EH (cell line): ENCODE data around the gene KLF4.
A peak's percentile ranks its signal among the peaks of the same experiment; 100 is the strongest.
"Not testable (repeated sequence)": the region's sequence is repeated elsewhere in the genome, so short reads cannot be mapped to it uniquely, and the experiment has no call there.

ENCODE experiments used
- DNase-seq: peaks from one replicate; pipeline ENCODE4 v3.0.0-alpha.2; 2015; ENCODE audit warnings: low read depth

KLF4 gene

DNA sequence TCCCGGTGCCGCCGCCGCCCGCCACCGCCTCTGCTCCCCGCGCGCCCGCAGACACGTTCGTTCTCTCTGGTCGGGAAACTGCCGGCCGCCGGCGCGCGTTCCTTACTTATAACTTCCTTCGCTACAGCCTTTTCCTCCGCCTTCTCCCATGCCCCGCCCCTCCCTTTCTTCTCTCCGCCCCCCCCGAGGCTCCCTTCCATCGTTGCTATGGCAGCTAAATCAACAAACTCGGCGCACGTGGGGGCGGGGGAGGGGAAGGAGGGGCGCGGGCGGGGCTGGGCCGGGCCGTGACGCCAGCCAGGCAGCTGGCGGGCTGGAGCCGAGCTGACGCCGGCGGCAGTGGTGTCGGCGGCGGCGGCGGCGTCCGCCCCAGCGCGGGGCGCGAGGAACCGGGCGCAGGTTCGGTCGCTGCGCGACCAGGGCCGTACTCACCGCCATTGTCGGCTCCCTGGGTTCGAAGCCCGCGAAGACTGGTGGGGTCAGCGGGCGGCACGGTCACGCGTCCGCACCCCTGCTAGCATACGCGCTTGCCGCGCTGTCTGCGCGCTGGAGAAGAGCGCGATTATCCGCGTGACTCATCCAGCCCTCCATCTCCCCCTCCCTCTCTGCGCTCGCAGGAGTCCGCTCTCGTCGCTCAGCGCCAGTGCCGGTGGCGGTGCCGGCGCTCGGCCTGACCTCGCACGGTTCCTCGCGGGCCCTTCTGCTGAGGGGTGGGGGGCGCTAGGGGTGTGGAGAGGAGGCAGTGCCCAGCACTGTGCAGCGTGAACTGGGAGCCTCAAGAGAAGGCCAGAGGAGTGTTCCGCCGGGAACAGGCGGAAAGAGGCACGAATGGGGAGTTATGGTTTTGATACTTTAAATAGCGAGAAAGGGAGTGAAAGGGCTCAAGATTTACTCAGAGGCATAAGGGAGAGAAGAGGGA, at the start of gene KLF4:
TSS of gene KLF4 (minus strand) at position 83 of the 919 bp plus-strand sequence. CDS start 597 bp downstream, outside the sequence.
- peak; percentile 94 for DNase-seq

DNA sequence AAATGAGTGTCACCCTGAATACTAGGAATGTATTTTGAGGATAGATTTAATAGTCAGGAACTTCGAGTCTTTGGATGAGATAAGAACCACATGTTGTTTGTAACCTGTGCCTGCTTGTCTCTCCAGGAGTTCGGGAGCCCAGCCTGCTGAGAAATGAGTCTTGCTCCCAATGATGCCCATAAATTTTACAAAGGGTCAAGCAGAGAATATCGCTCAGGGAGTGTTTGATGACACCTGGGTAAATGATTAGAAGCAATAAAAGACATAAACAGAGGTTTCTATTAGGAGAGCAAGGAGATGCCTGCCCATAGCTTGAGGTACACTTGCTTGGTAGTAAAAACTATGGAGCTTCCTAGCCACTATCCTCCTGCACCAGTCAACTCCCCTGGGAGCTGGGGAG, 46.9 kb upstream of the KLF4 start:
- DNase-seq = no peak

DNA sequence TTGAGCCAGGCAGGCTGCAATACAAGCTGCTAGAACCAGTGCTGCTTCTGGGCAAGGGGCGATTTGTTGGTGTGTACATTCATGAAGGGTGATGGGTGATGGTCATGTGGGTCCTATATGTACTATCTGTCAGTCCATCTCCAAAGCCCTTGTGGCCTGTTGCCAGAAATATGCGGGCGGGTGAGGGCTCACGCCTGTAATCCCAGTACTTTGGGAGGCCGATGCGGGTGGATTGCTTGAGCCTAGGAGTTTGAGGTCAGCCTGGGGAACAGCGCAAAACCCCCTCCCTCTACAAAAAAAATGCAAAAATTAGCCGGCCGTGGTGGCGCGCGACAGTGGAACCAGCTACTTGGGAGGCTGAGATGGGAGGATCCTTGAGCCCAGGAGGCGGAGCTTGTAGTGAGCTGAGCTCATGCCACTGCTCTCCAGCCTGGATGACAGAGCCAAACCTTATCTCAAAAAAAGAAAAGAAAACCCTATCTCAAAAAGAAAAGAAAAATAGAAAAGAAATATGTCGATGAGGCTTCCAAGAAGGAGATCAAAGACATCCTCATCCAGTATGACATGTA, 45.0 kb upstream of the KLF4 start:
- no peak for DNase-seq

DNA sequence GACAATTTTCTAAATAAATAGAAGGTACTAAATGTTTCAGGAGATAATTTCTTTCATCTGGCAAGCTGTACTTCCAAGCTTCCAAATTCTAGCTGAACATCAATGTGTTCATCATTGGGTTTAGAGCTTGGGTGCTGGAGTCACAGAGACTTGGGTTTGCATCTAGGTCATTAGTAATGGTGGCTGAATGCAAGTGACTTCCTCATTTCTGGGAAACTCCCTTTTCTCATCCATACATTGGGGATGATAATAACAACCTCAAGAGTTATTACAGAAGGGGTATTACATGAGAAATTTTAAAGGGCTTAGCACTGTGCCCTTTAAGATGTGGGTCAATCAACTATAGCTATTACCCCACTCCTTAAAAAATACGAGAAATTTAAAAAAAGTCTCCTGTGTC, 41.1 kb upstream of the KLF4 start:
- DNase-seq = no peak

DNA sequence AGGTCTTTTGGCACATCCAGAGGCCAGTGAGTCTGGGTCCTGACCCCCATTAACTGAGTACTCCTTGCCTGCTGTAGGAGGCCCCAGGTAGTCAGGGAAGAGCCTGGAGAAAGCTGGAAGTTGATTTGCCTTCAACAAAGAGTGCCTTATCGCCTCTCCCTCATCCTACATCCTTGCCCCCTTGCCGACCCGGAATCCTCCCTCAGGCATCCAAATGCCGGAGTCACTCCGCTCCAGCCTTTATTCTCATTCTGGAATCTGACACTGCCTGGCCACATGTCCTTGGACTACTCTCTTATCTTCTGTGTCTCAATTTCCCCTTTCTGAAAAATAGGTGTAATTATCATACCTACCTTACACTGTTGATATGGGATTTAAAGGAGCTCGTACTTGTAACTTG, 39.1 kb upstream of the KLF4 start:
- no peak for DNase-seq

DNA sequence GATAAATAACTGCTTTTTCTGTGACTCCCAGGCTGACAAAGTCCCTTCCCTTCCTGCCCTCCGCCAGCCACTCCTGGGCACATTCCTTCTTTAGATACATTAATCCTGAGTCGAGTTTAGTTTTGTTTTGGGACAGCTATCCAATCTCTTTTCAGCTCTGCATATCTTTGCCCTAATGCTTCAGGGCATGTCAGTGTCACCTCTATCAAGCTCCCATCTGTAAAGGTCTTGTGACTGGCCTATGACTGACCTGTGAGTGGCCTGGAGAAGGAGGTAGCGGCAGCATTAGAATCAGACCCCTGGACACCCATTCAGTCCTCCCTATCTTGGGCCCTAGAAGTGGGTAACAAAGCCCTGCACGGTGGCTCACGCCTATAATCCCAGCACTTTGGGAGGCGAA, 34.0 kb upstream of the KLF4 start:
- no peak for DNase-seq

DNA sequence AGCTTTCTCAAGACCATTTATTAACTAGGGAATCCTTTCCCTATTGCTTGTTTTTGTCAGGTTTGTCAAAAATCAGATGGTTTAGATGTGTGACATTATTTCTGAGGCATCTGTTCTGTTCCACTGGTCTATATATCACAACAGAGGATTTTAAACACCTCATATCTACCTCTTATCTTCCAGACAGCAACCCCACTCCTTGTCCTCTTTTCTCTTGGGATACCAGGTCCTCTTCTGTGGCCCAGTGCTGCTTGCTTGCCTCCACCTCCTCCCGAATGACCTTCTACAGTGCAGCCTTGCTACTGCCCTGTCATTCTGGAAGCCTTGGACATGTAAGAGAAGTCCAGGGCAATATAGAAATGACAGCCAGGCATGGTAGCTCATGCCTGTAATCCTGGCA, 30.6 kb upstream of the KLF4 start:
- DNase-seq = no peak

DNA sequence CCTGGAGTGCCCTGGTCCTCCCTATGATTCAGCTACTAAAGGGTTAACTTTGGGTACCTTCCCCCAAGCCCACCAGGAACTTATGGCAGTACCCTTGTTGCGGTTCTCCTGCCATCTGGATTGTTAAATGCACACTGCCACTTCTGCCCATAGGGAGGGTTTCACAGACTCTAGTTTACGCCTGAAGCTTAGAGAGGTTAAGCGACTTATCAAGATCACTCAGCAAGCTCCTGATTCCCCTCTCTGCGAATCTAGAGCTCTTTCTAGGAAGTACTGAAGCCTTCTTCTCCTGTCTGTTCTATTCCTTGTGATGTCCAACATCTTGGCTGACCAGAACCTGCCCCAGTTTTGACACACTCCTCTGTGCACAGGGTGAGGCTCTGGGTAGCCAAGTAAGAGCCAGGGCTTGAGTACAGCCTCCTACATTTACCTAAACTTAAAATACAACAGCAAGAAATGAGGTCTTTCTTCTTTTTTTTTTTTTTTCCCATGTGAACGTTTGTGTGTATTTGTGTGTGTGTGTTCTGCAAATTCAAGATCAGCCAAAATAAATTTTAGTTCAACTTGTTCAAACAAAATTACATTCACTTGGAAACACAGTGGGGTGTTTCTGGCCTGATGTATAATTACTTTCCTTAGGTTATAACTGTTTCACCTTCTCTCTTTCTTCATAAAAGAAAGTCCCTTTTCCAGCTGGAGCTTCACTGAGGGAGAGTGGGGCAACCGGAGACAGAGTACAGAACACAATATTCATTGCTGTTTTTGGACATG, 28.7 kb upstream of the KLF4 start:
- DNase-seq = no peak

DNA sequence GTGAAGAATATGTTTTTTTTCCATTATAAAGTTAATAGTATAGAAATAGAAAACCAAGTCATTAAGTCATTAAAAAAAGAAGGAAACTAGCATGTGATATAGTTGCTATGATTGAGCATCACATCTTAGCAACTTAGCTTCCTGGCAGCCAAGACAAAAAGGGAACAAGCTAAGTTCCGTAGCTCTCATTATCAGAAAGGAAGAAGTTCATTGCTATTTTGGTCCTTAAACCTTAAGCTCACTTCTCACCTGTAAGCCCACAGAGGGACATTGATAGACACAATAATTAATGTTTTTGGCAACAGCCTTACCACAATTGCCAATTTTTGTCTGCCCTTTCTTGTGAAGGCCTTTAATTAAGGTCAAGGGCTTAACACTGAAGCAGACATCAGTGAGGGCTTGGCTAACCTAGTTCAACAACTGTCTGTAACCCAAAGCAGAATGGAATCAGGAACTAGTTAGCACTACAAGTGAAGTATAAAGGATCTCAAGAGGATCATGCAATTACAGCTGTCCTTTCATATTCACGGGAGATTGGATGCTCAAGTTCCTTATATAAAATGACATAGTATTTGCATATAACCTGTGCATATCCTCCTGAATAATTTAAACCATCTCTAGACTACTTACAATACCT, 24.0 kb upstream of the KLF4 start:
- DNase-seq = no peak

DNA sequence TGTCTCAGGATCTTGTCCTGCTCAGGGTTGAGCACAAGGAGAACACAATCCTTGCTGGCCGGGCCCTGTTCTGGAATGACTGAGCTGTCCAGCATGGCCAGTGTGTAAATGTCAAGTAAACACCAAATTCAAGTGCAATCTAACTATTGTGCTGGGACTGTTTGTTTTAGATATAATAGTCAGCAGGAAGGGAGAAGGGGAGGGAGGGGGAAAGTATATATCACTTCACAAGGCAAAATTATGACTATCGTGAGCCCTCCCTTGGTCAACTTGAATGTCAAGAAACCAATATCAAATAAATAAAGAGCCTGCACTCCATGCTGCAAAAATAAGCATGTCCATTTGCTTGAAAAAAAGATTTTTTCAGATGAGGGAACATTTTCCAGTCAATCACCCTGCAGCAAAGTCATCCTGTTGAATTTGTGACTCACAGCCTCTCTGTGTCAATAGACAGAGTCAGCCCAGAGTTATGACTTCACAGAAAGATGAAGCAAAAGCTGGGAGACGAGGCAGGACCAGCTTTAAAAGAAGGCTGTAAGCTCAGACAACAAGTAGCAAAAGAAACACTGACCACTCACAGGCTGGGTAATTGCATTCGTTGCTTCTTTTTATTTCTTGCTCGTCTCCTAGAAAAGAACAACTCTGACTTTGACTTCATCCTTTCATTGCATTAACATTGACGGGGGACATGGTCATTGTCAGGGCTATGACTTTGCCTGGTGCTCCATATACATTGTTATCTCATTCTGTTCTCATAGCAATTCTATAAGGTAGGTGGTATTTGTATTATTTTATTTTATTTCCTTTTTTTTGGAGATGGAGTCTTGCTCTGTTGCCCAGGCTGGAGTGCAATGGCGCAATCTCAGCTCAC, 15.3 kb upstream of the KLF4 start:
- DNase-seq = peak; percentile 89

DNA sequence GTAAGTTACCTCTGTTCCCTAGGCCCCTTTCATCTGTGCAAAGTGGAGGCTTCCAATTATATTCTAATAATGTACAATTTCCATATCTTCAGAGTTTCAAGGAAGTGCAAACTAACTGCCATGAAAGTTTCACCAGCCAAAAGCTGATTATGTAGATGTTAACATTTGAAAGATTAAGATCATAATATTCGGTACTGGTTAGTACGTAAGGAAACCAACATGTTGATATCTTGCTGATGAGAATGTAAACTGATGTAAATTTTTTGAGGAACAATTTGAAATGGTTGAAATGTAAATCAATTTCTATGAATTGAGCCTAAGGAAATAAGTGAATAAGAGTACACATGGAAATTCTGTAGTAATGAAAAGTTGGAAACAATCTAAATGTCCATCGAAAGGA, 12.9 kb upstream of the KLF4 start:
- no peak for DNase-seq

DNA sequence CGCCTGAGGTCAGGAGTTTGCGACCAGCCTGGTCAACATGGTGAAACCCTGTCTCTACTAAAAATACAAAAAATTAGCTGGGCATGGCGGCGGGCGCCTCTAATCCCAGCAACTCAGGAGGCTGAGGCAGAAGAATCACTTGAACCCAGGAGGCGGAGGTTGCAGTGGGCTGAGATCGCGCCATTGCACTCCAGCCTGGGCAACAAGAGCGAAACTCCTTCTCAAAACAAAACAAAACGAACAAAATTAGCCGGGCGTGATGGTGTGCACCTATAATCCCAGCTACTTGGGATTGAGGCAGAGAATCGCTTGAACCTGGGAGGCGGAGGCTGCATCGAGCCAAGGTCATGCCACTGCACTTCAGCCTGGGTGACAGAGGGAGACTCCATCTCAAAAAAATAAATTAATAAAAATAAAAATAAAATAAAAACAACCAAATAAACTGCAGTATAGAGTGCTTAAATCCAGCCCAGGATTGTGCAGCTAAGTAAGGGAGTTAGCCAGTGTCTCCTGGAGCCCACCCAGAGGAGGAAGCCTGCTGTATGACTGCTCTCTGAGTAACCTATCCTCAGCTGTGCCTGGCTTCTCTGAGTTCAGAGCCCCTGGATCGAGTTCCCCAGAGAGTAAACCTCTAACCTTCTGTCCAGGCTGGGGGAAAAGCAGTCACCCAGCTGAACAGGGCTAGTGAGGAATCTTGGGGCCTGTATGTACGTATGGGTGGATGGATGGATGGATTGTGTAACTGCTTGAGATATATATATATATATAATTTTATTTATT, 11.0 kb upstream of the KLF4 start:
- DNase-seq = not testable (repeated sequence)

DNA sequence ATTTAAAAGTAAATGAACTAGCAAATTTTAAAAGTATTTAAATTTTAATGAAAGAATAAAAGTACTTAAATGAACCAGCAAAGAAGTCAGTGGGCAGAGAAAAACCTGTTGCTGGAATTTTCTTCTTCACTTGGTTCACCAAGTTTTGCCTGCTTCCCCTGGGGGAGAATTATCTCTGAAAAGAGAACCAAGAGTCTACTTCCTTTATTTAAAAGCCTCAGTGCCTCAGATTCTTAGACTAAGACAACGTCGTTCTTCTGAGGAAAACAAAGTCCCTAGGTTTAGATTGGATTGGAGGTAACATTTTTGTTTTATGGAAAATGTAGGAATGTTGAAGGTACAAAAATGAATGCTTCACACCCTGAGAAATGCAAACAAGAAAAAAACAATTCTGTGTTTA, 7.4 kb upstream of the KLF4 start:
- no peak for DNase-seq

DNA sequence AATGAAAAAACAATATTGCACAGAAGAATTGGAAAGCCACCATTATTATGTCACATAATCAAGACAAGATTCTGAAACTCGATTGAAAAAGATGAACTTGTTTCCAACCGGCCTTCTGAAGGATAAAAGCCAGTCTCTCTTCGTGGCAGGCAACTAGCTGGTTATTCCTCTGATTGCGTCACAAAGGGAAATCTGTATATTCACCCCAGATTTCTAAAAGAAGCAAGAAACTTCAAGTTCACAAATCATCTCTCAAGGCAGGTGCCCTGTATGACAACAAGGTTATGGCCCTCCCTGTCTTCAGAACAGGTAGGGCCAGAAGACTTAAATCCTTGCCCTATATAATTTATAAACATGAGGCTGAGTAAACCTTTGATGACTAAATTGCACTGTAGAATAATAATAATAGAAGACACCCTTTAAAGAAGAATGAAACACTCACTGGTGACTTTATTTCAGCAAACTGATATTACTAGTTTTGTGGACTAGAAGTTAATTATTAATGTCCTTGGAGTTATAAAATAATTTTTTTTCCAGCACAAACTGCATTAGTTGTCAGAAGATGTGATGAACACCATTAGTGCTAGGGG, 2.9 kb upstream of the KLF4 start:
- no peak for DNase-seq

DNA sequence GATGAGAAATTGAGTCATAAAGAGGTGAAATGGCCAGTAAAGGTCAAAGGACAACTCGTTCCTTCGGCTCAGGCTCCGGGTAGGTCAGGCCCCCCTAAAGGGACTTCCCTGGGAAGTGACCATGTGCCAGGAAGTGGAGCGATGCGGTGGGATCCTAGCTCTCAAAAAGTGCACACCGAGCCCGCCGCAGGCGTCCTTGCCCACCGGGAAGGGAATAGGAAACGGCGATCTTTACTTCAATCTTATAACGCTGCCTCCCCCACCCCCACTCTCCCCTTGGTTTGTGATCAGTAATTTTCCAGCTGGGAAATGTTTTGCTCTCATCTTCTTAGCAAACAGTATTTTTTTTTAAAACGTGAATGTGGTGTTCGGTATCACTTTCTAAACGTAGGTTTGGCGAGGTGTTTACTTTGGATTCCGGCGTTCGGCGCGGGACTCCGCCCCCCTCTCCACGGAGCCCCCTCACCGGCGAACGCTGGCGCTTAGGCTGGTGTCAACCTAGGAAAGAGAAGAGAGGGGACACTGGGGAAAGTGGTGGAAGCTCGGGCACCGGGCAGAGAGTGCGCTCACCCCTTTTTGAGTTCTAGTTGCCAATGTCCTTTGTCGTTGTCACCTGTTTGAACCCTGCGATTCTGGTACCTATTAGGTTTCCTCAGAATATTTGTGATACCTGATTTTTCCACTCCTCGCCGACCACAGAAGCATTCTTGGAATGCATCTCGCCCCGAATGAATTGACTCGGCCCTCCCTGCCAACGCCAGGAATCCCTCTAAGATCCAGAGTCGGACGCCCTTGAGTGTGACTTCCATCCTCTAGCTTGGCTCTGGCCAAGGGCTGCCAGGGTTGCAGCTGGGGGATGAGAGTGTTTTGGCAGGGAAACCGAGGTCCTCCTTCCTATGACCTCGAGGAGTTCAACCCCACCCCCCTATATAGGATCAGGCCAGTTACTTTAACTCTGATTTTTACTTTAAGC, 1.8 kb upstream of the KLF4 start:
- DNase-seq = no peak

DNA sequence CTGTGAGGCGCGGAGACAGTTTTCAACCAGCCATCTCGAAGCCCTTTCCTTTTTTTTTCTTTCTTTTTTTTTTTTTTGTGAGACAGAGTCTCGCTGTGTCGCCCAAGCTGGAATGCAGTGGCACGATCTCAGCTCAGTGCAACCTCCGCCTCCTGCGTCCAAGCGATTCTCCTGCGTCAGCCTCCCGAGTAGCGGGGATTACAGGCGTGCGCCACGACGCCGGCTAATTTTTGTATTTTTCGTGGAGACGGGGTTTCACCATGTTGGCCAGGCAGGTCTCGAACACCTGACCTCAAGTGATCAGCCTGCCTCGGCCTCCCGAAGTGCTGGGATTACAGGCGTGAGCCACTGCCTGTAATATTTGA, 1.0 kb upstream of the KLF4 start:
- not testable (repeated sequence) for DNase-seq

DNA sequence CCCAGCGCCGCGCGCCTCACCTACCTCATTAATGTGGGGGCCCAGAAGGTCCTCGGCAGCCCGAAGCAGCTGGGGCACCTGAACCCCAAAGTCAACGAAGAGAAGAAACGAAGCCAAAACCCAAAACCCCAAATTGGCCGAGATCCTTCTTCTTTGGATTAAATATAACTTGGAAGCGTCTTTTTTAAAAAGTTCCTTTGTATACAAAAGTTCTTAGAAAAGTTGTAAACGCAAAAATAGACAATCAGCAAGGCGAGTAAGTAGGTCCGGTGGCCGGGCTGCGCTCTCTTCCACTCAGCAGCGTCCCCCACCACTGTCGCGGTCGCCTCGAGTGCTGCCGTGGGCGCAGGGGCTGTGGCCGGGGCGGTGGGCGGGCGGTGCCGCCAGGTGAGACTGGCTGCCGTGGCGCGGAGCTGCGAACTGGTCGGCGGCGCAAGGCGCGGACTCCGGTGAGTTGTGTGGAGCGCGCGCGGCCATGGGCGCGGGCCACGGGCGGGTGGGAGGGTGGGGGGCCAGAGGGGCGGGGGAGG, 360 bp downstream of the KLF4 start:
- DNase-seq = no peak

DNA sequence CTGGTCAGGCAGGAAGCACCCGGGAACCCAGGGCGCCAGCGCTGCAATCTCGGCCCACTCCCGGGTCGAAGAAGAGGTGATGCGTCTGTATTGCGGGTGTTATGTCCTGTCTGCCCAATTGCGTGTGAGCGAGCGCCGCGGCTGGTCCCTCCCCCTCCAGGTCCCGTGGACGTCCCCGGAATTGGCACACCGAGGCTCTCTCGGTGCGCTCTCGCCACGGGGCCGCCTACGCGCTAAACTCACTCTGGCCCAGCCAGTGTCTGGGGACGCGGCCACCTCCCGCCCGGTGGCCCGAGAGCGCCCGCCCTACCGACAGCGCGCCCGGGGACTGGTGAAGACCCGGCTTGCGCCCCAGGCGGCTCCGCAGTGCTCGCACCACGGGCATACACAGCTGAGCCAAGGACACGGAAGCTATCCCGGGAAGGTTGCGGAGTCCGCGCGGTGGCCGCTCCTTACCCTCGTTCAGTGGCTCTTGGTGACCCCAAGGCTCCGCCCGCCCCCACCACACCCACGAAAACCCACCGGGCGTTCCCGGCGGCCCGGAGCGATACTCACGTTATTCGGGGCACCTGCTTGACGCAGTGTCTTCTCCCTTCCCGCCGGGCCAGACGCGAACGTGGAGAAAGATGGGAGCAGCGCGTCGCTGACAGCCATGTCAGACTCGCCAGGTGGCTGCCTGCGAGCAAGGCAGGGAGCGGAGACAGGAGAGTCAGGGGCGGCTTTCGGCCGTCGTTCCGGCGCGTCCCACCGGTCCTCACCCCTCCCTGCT, 1.0 kb downstream of the KLF4 start:
- peak; percentile 60 for DNase-seq
